Tibial artery (tissue), 4 donors: ENCODE results near the gene RPS23.

Experiments used
- DNase-seq, 2 donors: peaks; one replicate each; pipeline ENCODE4 v3.0.0-alpha.2; 2019
- H3K27ac ChIP-seq, 2 donors: fragments of 200-600 bp; sonication (generic) in 1 of 2; 1 replicate in 1 of 2; 2 replicates in 1 of 2; pipeline ENCODE4 v1.5.1; 2018 to 2019; ENCODE audit warnings: mild to moderate bottlenecking in 1 of 2
- H3K27me3 ChIP-seq, 2 donors: fragments of 200-600 bp; sonication (generic) in 1 of 2; one replicate each; pipeline versions ENCODE4 v1.5.1 to v1.6.0; 2016 to 2019
- H3K36me3 ChIP-seq, 3 donors: fragments of 200-600 bp; sonication (generic) in 2 of 3; one replicate each; pipeline ENCODE4 v1.5.1; 2016 to 2019; ENCODE audit warnings: mild to moderate bottlenecking in 2 of 3
- H3K4me1 ChIP-seq, 4 donors: fragments of 200-600 bp; sonication (generic) in 2 of 4; 1 replicate in 3 of 4; 2 replicates in 1 of 4; pipeline ENCODE4 v1.5.1; 2016 to 2019
- H3K4me3 ChIP-seq, 2 donors: fragments of 200-600 bp; sonication (generic) in 1 of 2; 1 replicate in 1 of 2; 2 replicates in 1 of 2; pipeline ENCODE4 v1.5.1; 2018 to 2019; ENCODE audit warnings: mild to moderate bottlenecking in 2 of 2
- H3K9me3 ChIP-seq, 3 donors: fragments of 200-600 bp; sonication (generic) in 1 of 3; one replicate each; pipeline ENCODE4 v1.5.1; 2016 to 2019
- CTCF ChIP-seq, 2 experiments: fragments of 200-600 bp in 1 of 2; fragments of 450-650 bp in 1 of 2; IDR thresholded peaks; one replicate each; pipeline ENCODE4 v1.5.1; 2017 to 2019; ENCODE audit warnings: antibody characterized with exemption in 2 of 2, mild to moderate bottlenecking in 1 of 2, moderate library complexity in 1 of 2
- intact Hi-C: fragments of 100-400 bp; cut with DNase I; formaldehyde crosslinking; loops from one replicate; pipeline ENCODE4 v1.15.0; 2023; ENCODE audit warnings: low total_unique reads

RPS23 gene

DNA sequence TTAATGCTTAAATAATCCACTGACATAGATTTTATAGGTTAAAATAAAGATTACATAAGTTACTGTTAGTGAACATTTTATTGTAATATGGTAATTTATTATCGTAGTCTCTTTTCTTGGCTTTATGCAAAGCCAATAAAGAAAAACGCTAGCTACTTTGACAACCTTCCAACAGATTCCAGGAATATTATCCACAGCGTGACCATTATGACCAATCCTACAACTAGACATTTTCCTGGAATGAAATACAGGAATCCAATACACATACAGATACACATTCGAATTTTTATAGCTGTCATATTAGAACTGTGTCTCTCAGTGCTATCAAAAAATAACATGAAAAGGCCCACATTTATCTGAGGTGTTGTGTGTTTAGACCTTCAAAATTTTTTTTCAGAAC lies 13.1 kb downstream of the RPS23 start:
- H3K4me1 ChIP-seq, result peaks cover 0 to 20% (median 2%) of the 10 kb centered on the region in 4 donors
- no peak overlapping the region for H3K4me3 ChIP-seq
- no peaks in the 10 kb centered on the region for H3K9me3 ChIP-seq
- no peak for DNase-seq
- intact Hi-C loops, result no loop called here
- peaks cover 0 to 5% (median 4%) of the 10 kb centered on the region in 3 donors for H3K36me3 ChIP-seq
- TF ChIP-seq CTCF (IDR thresholded peaks at IDR 0.05), result no peak
- no peaks in the 10 kb centered on the region for H3K27me3 ChIP-seq
- no peak overlapping the region for H3K27ac ChIP-seq

GRCh38 chr5:82259172-82259800 lies 18.9 kb downstream of the RPS23 start:
- no peaks in the 10 kb centered on the region for H3K9me3 ChIP-seq
- no peak overlapping the region for H3K27ac ChIP-seq
- no peaks in the 10 kb centered on the region for H3K36me3 ChIP-seq
- H3K4me1 ChIP-seq, result peaks cover 0 to 5% (median under 1%) of the 10 kb centered on the region in 4 donors
- no peak for DNase-seq
- H3K27me3 ChIP-seq, result no peaks in the 10 kb centered on the region
- intact Hi-C loops, result no loop called here
- TF ChIP-seq CTCF (IDR thresholded peaks at IDR 0.05), result peak; percentile 23 to 33
- H3K4me3 ChIP-seq, result no peak overlapping the region

DNA sequence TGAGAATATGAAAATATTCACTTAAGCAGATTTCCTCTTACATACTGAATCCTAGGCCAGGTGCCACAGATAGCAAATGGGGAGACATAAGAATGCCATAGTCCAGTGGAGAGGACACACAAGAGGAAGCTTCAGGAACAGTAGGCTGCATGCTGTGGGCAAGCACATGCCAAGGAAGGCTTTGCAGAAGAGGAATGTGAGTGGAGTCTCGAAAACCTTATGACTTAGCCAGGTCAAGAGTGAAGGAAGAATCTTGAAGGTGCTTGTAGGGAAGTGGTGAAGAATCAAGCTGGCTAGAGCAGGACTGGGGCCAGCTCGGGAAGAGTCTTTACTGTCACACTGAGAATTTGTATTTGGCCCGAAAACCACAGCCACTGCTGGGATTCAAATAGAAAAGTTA lies 20.4 kb downstream of the RPS23 start:
- Histone ChIP-seq H3K4me3 (no peak overlapping the region), H3K4me1 (no peaks in the 10 kb centered on the region), H3K27ac (no peak overlapping the region), H3K9me3 (no peaks in the 10 kb centered on the region), H3K36me3 (no peaks in the 10 kb centered on the region), H3K27me3 (no peaks in the 10 kb centered on the region)
- intact Hi-C loops, result no loop called here
- TF ChIP-seq CTCF (IDR thresholded peaks at IDR 0.05), result no peak
- no peak for DNase-seq

DNA sequence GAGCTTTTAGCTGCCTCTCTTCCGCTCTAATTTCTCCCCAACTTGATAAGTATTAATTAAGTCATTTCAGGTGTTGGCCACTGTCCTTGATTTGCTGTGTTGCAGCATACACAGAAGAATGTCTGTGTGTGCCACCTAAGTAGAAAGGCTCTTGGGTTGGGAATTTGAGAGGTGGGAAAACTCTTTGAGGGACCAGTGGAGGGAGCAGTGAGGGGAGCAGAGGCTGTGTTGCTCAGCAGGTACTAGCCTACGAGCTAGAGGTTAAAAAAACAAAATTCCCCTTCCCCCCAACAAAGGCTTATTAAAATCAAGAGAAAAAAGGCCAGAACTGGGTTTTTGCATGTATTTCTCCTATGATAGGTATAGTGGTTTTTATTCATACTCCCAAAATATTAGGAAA lies 20.9 kb downstream of the RPS23 start:
- TF ChIP-seq CTCF (IDR thresholded peaks at IDR 0.05), result no peak
- no peak overlapping the region for H3K4me3 ChIP-seq
- no peaks in the 10 kb centered on the region for H3K36me3 ChIP-seq
- no peaks in the 10 kb centered on the region for H3K9me3 ChIP-seq
- intact Hi-C loops, result no loop called here
- H3K4me1 ChIP-seq, result no peaks in the 10 kb centered on the region
- no peak overlapping the region for H3K27ac ChIP-seq
- H3K27me3 ChIP-seq, result no peaks in the 10 kb centered on the region
- no peak for DNase-seq

DNA sequence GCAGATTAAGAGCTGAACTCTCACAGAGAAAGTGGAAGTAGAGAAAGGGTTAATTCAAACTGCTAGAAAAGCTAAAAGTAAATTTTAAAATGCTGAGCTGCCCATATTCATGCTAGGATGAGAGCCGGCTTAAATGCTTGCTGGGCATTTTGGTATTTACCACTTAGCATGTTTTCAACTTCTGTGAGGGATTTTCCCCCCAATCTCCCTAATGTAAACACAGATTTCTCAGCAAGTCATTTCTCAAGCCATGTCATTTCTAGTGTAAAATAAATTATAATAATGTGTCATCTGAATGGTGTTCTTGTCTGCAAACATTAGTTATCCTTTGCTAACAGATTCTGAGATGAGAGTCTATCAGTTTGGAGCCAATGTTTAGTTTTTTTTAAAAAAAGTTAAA lies 22.3 kb downstream of the RPS23 start:
- intact Hi-C loops, result no loop called here

More for the DNA sequence above, 22.3 kb downstream of the RPS23 start:
- Histone ChIP-seq H3K4me1 (no peaks in the 10 kb centered on the region), H3K27me3 (no peaks in the 10 kb centered on the region), H3K9me3 (no peaks in the 10 kb centered on the region), H3K27ac (no peak overlapping the region), H3K36me3 (no peaks in the 10 kb centered on the region), H3K4me3 (no peak overlapping the region)
- DNase-seq, result no peak
- TF ChIP-seq CTCF (IDR thresholded peaks at IDR 0.05), result no peak
